KG1 (cell line): ENCODE data around the gene CST7.

Experiments
- DNase-seq: peaks from one replicate; lab custom pipeline; 2025; lab: John Stamatoyannopoulos, UW

CST7 gene

DNA sequence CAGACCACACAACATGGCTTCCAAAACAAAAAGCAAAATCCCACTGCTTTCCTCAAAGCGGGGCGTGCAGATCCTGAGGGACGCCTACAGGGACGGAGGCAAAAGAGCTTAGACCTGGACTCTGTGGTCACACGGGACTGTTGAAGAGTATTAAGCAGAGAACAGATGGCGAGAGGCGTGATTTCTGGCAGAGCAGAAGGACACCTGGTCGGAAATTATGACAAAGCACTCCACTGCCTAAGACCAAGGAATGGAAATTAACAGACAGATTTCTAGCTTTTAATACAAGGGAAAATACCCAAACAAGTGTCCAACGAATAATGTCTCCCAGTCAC is 15.4 kb downstream of the CST7 start:
- DNase-seq = no peak

GRCh38 chr20:24965065-24965919 is 16.2 kb downstream of the CST7 start:
- DNase-seq = no peak

GRCh38 chr20:24966317-24967012 is 17.4 kb downstream of the CST7 start:
- DNase-seq = no peak

GRCh38 chr20:24968278-24968800 is 19.3 kb downstream of the CST7 start:
- no peak for DNase-seq

- no peak for DNase-seq
Measured at GRCh38 chr20:24969186-24970029, 20.3 kb downstream of the CST7 start.

DNA sequence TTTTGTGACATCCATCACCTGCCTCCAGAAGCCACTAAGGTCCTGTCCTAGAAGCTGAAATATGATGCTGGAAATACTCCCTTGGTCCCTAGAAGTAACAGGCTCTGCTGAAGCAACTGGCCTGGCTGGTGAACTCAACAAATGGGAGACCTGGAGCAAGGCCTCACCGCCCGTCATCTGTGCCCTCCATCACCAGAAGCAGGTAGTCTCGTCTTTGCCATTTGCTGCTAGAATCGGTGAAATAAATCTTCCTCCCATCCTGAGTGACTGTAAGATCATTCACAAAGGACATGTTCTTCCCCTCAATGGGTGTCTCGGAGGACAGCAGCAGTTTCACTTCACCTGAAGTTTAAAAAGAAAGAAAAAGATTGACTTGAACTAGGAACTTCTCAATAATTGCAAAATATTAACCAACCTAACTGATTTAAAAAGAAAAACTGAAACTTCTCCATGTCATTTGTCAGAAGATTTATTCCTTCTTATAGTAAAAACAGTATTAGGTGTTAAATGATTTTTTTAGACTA is 21.0 kb downstream of the CST7 start:
- no peak for DNase-seq

DNA sequence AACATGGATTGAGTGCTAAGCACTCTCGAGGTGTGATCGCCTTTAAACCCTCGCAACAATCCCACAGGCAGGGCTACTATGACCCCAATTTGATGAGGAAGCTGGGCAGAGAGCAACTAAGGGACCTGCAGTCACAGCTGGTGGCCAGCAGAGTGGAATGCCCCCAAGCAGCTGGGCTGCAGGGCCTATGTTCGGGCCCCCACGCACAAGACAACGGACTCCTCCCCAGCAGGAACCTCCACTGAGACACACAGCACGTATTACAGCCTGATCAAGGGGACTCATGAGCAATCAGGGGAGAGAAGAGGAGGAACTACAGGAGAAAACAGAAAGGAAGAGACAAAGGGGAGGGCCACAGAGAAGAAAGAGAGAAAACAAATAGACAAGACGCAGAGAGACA is 21.7 kb downstream of the CST7 start:
- no peak for DNase-seq

DNA sequence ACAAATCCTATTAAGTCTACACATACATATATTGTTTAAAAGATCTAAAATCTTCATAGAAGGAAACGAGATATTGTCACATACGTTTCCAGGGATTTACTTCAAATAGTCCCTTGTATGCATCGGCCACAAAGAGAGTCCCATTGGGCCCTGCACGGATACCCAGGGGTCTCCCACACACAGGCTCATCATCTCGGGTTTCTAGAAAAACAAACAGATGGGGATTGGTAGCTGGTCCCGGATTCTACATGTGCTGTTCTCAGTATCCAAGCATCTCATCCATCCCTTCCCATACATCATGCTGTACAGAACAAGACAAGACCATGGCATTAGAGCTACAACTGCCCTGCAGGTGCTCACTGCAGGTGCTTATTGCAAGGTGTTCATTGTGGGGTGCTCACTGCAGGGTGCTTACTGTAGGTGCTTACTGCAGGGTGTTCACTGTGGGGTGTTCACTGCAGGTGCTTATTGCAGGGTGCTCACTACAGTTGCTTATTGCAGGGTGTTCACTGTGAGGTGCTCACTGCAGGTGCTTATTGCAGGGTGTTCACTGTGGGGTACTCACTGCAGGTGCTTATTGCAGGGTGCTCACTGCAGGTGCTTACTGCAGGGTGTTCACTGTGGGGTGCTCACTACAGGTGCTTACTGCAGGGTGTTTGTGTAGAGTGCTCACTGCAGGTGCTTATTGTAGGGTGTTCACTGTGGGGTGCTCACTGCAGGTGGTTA is 22.5 kb downstream of the CST7 start:
- DNase-seq = no peak

- DNase-seq = no peak
Measured at GRCh38 chr20:24972341-24972740, 23.3 kb downstream of the CST7 start.

DNA sequence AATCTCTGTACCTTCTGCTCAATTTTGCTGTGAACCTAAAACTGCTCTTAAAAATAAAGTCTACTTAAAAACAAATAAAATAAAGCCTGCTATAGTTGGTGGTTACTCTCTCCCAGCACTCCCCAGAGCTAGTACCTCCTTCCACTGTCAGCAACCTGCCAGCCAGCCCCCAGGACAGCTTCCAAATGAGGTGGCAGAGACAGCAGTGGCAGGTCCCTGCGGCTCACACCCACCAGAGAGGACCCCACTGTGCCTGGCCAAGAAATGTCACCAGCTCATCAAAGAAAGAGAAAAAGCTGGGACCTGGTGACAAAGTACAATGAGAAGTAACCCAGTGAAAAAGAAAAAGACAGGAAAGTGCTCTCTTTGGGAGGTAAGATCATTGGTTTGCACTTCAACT is 28.3 kb downstream of the CST7 start:
- no peak for DNase-seq

DNA sequence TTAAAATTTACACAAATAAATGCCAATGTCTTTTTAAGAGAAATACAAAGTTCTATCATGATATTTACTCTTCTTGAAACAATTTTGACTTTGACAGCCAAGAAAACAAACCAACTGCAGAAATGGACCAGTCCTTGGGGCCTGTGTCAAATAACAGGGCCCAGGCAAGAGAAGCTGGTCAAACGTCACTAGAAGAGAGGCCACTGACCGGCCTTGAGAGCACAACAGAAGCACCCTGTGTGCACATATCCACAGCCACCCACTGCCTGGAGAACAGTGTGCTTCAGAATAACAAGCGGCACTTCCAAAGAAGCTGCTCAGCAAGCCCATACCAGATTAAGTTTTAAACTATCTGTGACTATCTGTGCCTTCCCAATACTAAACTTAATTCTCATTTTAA is 28.7 kb downstream of the CST7 start:
- no peak for DNase-seq

GRCh38 chr20:24978513-24978912 is 29.4 kb downstream of the CST7 start:
- no peak for DNase-seq

DNA sequence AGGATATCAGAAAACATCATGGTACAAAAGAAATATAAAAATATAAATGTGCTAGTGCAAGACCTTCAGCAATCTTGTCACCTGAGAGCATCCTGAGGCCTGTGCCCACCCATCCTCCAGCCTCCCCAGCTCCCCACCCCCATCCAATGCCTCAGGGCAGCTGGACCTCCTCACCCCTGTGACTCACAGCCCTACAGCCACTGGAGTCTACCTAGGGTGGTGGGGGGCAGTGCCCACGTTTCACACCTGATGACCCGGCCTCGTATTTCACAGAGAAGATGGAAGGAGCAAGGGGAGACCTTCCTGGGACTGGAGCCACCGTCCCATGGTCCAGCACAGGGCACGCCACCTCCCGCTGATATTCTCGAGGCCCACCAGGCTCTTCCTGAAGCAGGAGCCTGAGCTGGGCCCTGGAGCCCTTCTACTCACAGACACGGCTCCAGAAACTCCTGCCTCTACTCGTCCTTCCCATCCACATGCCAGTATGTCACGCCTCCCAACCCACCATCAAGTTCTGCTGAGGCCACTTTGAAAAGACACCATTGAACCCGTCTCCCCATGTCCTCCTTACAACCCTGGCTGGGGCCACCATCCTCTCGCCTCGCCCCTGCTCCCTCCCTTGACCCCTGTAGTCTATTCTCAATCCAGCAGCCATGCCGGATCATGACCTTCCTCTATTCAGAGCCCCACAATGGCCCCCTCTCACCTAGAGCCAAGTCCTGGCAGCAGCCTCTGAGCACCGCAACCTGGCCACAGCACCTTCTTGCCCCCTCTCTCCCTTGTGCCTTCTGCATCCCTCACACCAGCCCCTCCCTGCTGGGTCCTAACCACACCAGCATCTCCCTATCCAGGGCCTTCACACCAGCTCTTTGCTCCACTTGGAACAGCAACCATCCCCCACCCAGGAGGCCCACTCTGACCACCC is 30.2 kb downstream of the CST7 start:
- DNase-seq = no peak

DNA sequence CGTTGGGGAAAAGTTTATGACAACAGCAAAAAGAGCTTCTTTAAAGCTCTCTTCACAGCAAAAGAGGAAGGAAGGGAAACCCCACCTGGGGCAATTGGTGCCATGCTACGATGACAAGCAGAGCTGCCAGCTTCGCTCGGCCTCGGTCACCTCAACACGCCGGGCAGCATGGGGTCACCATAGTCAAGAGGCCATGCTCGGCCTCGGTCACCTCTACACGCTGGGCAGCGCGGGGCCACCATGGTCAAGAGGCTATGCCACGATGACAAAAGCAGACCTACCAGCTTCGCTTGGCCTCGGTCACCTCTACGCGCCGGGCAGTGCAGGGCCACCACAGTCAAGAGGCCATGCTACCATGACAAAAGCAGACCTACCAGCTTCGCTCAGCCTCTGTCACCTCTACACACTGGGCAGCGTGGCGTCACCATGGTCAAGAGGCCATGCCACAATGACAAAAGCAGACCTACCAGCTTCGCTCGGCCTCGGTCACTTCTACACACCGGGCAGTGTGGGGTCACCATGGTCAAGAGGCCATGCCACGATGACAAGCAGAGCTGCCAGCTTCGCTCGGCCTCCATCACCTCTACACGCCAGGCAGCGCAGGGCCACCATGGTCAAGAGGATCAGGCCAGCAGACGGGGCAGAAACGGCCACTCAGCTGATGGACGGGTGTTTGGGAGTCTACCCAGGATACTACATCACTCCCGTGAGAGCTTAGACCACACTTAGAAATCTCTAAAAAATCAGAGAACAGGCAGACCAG is 31.4 kb downstream of the CST7 start:
- DNase-seq = no peak

DNA sequence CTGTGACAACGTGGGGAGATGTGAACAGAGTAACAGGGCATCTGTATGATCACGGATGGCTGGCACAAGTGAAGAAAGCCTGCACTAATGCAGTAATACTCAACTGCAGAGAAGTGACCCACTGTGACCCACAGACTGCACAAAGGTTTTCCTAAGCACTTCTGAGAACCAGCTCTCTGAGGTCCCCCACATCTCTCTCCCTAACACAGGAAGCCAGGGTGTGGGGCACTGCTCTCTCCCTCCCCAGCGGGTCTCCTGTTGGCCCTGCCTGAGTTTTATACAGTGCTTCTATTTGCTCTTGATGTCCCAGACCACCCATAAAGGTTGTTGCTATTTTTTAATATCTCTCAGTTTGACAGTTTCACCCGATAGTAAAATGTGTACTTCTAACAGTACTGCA is 32.2 kb downstream of the CST7 start:
- DNase-seq = no peak

- no peak for DNase-seq
Measured at GRCh38 chr20:24981790-24982189, 32.7 kb downstream of the CST7 start.

DNA sequence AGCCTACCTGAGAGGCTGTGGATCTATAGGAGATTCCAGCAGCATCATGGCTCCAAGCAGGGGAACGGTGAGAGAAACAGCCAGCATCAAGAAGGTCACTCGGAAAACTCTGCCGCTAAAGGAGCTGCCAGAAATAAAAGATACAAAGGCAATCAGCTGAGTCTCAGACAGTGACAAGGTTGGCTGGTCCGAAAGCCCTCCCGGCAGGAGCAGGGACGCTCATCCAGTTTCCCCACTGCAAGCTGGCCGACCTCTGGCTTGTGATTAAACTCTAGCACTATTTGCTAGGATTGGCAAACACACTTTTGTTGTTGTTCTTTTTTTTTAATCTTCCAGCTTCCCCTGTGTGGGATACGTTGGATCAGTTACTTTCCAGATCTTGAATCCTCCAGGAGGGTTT is 34.8 kb downstream of the CST7 start:
- no peak for DNase-seq

GRCh38 chr20:24984961-24985640 is 36.0 kb downstream of the CST7 start:
- no peak for DNase-seq

- DNase-seq = no peak
Measured at GRCh38 chr20:24985802-24986201, 36.7 kb downstream of the CST7 start.
